HG02981 (cell line): ENCODE results near the gene INHBB.
"Not testable (repeated sequence)": the region's sequence is repeated elsewhere in the genome, so short reads cannot be mapped to it uniquely, and the experiment has no call there.

ENCODE experiments used
- ATAC-seq: cut with Tn5 transposase; IDR thresholded peaks from one replicate; pipeline ENCODE4 v1.9.1; 2021; ENCODE audit warnings: mild to moderate bottlenecking, moderate library complexity; ENCODE audit not compliant: unreplicated experiment

INHBB gene

DNA sequence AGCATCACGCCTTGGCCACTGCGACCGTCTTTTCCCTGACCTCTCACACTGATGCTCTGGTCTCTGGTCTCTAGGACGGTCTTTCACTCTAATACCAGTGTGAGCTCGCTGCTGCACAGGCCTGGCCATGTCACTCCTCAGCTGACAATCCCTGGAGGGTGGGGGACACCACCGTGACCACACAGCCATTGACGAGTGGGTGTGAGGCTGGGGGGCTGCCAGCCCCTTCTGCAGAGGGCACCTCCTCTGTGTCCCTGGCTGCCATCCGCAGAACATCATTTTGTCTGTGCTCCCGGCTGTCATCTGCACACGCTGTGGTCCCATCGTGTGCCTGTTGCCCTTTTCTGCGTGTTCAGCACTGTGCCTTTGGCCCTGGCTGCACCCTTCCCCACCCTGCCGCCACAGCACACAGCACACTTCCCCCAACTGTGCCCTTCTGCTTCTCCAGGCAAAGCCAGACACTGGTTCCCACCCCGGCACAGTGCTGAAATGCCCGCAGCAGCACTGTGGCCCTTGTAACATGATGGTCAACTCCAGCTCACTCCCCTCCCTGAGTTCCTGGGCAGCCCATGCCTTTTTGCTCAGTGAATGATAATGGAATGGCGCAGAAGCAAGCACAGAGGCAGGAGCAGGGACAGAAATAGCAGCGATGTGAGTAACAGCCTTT, 30.4 kb upstream of the INHBB start:
- no peak for ATAC-seq

DNA sequence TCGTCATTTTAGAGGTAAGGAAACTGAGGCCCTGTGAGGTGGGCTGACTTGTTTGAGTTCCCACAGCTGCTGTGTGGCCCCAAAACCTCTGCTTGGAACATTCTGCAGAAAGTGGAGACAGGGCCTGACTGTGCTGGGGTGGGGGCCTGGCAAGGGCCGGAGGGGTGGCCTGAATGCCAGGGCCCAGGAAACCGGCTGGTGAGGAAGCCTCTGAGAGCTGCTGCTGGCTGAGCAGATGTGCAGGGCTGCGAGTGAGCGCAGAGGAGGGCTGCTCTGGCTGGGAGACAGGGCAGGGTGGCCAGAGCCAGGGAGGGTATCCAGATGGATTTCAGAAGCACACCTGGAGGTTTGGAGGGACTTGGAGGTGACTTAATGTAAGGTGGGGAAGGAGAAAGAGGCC, 29.9 kb upstream of the INHBB start:
- no peak for ATAC-seq

DNA sequence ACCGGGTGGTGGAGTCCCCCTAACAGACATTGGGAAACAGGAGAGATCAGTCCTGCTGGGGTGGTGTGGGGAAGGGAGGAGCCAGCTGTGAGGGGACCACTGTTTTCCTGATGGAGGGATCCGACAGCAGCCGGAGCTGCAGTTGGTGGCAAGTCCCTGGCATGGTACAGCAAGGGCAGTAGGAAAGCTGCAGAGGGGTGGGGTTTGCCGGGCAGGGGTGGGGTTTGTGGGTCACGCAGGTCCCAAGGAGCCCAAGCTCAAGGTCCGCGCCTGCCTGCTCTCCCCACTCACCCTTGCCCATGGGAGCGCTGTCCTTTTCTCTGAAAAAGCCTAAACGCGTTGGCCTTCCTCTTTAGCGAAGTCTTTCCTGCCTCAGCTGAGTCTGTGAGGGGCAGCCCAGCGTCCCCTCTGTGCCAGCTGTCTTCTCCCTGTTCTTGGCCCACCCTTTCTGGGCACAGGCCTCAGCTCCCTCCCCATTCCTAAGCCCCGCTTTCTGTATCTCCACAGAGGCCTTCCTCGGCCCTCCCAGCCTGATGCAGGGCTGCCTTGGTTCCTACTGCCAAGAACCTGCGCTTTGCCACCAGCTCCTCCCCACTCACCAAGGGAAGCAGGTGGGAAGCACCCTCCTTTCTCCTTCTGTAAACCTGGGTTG, 29.3 kb upstream of the INHBB start:
- no peak for ATAC-seq

DNA sequence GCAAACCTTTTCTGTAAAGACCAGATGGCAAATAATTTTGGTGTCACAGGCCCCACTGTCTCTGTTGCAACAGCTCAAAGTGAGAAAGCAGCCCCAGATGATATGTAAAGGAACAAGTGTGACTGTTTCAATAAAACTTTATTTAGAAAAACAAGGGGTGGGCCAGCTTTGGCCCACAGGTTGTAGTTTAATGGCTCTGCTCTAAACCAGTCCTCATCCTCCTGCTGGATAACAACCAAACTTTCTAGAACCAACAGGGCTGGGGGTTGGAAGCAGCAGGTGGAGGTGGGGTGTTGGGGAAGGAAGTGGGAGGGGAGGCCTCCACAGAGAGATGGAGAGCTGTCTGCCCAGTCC, 28.8 kb upstream of the INHBB start:
- no peak for ATAC-seq

DNA sequence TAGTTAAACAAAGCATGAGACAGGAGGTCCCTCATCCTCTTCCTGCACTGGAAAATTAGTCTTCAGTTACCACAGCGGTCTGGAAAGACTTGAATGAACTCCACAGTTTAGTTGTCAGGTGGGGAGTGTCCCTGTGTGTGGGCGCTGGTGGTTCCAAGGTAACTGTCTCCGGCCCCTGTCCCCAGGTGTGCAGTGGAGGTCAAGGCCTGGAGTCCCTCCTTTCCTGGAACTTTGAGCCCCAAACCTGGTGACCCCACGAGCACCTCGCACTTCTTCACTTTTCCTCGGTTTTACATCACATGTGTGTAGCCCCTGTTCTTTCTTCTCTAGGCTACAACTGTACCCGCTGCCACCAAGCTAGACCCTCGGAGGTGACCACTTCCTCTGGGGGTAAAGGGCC, 28.0 kb upstream of the INHBB start:
- ATAC-seq: no peak

DNA sequence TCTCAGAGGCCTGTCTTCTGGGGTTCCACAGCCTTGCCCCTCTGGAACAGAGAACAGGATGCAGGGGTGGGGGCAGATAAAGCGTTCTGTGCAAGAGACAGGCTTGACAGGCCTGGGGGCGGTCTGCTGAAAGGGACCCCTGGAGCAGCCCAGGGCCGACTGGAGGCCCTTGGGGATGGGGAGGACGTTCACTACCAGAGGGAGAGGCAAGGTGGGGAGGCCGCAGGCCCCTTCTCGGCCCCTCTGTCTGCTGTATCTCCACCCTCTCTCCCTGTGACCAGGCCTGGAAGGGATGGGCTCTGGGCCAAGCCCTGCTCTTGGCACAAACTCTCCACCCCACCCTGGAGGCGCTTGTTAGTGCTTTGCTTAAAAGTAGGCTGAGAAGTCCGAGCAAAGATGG, 27.3 kb upstream of the INHBB start:
- ATAC-seq: no peak

DNA sequence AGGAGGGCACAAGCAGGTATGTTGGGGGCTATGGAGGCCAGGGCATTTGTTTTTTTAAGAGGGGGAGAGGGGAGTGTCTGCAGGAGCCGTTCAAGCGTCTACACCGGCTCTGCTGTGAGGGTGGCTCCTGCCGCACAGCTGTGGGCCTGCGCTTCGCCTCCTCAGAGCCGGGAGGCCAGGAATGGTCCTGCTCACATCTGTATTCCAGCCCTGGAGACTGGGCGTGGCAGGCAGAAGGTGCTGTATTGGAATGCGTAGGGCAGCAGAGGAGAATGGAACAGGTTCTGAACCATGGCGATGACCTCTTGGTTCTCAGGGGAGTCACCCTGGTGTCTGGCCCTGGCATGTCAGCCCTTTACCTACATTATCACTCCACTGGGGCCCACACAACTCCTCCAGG, 26.8 kb upstream of the INHBB start:
- ATAC-seq: no peak

DNA sequence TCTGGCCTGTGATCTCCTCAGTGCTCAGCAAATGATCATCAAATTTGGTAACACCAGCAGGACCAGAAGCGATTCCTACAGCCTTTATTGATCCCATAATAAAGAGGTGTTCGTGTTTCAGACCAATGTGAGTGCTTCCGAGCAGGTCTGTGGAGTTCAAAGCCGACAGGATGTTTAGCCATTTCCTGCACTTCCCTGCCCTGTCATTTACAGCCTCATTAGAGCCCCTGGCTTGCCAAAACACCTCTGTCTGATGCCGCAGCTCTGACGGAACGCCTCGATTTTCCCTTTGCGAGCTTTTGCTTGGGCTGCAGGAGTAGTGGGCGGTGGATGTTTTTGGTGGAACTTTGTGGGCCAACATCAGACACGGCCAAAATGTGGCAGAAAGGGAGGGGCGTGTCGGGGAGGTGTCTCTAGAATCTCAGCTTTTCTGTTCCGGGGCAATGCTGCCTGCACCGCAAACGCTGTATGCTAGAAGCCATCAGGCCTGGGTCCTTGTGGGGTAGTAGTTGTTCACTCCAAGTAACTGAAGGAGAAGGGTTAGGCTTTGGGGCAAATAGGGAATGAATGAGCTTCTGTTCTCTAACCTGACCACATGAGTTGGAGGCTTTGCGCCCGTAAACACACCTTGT, 26.1 kb upstream of the INHBB start:
- no peak for ATAC-seq

DNA sequence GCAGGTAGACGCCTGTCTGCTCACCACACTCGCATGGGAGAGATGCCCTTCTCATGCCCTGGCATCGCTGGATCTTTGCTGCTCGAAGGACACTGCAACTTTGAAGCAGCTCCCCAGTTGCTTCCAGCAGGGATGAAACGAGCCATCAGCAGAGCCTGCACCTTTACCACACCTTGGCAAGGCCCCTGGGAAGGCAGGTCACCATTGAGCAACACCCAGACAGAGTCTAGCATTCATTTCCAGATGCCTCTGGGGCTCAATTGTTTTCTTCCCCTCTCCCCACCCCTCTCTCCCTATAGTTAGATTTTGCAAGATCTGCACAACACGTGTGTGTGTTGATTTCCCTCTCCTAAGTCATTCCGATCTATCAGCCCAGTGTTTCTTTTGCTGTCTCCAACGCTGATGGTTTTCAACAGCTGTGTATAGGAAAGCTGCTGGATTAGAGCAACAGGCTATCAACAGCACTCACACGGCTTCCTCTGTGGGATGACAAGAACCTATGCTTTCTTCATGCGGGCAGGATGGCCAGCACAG, 25.6 kb upstream of the INHBB start:
- no peak for ATAC-seq

DNA sequence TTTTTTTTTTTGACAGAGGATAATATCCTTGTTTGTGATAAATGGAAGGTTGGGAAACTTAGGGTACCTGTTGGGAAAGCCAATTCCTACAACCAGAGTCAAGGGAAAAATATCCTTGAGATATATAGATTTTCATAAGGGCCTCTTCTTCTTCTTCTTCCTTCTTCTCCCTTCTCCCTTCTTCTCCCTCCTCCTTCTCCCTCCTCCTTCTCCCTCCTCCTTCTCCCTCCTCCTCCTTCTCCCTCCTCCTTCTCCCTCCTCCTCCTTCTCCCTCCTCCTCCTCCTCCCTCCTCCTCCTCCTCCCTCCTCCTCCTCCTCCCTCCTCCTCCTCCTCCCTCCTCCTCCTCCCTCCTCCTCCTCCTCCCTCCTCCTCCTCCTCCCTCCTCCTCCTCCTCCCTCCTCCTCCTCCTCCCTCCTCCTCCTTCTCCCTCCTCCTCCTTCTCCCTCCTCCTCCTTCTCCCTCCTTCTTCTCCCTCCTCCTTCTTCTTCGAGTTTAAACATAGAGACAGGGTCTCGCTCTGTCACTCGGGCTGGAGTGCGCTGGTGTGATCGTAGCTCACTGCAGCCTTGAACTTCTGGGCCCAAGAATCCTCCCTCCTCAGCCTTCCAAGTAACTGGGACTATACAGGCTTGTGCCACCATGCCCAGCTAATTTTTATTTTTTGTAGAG, 24.9 kb upstream of the INHBB start:
- ATAC-seq: not testable (repeated sequence)

DNA sequence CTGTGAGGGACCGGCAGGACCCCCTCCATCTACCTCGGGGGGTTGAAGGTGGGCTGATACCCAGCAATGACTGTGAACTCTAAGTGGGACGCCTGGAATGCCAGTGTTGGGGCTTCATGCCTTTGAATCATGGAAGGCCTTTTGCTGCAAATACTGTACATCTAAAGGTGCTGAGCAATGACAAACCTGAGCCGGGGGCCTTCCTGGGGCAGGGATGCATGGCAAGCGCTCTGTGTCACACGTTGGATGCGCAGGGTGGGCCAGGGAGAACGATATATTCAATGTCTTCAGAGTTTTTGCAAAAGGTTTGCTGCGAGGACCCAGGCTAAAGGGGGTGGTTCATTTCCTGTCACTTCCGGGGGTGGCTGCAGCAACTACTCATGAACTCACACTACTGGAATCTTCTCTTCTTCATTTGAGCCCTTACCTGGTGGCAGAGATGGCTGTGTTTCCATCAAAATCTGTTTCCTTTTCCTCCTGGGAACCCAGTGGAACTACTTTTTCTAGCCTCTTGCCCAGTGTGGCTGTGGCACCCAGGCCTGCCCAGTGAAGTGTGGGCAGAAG, 24.1 kb upstream of the INHBB start:
- ATAC-seq: no peak

DNA sequence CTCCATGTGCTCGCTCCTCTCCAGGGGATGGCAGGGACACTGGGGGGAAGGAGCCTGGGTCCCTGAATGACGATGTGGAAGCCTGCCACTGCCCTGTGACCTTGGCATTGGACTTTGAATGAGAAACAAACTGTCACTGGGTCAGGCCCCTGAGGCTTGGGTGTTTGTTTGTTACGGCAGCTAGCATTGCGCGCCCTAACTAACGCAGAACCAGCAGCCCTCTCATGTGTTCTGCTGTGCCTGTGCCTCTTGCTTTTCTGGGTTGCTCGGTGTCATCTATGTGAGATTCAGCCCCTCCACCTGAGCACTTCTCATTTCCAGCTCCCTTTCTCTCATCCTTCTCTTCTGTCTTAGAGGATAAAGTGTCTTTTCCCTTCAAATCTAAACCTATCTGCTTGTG, 23.6 kb upstream of the INHBB start:
- ATAC-seq: no peak

DNA sequence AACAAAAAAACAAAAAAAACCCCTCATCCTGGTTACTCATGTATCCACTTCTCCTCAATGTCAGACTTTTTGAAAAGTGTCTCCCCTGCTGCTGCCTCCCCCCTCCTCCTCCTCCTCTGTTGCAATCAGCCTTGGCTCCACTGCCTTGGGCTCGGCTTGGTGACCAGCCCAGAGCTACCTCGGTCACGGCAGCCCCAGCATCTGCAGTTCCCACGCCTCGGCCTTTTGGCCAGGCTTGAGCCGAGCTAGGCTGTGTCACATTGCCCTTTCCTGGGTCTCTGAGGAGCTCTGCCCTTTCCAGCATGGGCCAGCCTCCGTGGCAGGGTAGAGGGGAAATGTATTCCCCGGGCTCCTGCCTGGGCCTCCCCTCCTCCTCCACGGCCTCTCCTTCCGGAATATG, 22.7 kb upstream of the INHBB start:
- ATAC-seq: no peak

DNA sequence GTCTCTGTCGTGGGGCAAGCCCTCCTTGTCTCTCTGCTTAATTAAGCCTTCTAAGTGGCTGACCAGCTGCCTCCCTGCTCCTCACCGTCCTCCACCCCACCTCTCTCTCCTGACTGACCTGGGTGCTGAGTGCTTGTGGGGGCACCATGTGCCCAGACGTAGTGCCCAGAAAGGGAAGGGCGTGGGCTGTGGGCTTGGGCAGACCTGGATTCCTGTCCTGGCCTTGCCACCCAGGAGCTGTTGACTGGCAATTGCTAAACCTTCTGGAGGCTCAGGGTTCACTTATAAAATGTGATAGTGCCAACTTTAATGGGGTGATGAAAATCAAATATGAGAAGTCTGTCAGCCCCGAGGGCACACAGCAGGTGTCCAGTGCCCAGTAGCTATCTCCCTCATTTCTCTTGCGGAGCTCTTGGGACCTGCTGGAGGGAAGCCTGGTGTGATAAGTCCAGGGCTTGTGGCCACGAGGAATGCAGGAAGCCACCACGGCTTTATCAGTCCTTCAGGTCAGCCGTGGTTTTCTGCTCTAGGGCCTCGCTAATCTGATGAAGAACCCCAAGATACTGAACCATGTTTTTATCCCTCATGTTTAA, 22.0 kb upstream of the INHBB start:
- ATAC-seq: no peak

DNA sequence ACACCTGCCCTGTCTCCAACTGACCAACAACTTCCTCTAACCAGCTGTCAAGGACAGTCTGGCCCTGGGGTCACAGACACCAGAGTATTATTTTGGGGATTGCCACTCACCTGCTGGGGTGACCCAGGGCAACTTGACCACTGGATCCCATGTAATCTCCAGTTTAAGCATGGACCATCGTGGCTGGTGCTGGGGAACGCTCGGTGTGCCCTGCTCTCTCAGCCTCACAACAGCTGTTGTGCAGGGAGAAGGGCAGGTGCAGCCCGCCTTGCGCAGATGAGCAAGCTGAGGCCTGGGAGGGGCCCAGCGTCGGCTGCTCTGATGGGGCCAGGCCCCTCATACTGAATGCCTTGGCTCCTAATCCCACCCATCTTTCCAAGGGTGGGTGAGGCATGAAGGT, 21.0 kb upstream of the INHBB start:
- ATAC-seq: no peak

DNA sequence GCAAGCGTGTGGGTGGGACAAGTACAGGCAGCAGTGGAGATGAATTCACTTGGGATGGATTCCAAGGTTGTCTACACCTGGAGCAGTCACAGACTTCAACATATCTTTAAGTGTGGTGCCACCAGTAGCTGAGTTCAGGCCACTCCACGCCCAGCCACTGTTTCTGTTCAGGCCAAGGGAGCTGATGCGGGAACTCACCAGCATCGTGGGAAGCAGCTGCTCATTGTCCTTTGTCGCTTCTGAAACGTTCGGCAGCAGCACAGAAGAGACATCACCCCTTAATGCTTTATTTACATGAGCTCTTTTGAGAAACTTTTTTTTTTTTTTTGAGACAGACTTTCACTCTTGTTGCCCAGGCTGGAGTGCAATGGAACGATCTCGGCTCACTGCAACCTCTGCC, 19.9 kb upstream of the INHBB start:
- ATAC-seq: no peak

DNA sequence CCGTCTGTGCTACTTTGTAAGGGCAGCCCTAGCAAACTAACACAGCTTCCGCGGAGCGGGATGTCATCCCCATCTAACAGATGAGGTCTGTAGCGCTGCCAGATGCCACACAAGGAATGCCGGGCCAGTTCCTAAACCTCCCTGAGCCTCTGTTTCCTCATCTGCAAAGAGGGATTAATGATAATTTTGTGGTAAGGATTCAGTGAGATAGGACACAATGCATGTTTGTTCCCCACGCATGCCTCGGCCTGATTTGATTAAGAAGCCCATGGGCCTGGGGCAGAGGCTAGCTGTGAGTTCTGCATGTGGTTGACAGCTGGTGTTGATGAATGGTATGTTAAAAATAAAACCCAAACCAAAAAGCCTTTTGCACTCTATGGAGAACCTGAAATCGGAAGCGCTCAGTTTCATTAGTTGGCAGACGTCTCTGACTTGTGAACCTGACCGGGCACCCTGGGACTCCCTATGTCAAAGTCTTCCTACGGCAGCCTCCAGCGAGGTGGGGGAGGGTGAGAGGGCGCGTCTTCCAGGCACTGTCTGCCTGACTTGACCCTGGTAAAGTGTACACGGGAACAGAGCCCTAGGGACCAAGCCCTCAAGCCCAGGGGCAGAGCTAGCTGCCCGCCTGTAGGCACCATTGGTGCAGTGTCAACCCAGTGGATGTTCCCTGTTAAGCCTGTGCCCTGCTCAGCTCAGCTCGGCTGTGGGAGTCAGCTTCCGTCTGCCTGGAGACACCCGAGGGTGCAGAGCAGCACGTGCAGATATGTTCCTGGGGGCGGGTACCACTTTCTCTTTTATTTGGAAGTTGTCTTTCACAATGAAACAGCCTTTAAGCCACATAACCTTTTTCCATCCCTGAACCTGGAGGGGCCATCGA, 14.8 kb upstream of the INHBB start:
- no peak for ATAC-seq

DNA sequence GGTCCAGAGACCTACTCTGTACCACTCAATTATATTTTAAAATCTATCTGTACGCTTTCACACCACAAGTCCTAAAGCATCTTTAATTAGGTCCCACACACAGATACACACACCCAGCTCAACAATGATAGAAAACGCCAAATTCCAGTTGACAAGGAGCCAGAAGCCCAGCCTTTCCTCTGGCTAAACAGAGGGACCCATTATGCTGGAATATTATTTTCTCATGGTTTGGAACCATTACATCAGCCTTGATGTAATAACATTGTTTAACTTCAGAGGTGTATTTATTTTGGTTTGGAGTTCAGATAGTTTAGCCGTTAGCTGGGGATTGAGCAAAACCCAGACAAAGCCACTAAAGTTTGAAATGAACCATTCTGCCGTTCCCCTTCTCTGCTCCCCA, 14.0 kb upstream of the INHBB start:
- no peak for ATAC-seq

DNA sequence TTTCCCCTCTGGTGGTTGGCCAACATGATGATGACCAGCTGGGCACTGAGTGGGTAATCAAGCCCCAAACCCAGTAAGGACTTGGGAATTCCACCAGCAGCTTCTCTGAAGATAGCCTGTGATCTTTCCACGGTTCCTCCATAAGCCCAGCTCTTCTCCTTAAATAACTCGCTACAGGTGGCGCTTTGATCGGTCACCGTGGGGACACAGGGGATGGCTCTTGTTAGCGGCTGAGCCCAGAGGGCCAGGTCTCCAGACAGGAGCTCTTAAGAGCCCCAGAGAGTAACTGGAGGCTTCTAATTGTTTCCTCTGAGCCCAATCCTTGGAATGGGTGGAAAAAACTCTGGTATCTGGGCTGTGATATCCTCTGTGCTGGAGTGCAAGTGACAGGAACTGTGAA, 13.6 kb upstream of the INHBB start:
- ATAC-seq: no peak

DNA sequence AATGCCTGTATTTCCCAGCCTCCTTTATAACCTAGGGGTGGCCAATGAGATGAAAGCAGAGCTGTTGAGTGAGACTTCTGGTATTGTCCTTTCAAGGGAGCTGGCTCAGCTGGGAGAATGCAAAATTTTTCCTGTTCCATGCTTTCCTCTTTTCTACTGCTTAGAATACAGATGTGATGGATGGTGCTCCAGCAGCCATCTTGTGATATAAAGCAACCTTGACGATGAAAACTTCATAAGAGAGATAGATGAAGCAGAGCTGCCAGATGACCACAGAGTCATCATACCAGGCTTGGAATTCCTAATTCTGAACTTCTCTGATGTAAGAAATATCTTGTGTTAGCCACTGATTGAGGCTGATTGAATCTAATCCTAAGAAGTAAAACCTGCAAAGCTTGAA, 11.9 kb upstream of the INHBB start:
- ATAC-seq: no peak
